GM21367 (cell line): ENCODE results near the gene CENPP.
"Not testable (repeated sequence)": the region's sequence is repeated elsewhere in the genome, so short reads cannot be mapped to it uniquely, and the experiment has no call there.

Experiments
- ATAC-seq: cut with Tn5 transposase; IDR thresholded peaks from one replicate; pipeline ENCODE4 v1.9.1; 2021; ENCODE audit not compliant: unreplicated experiment

CENPP gene

GRCh38 chr9:92377876-92378275, 52.1 kb downstream of the CENPP start:
- ATAC-seq = no peak

GRCh38 chr9:92378865-92379560, 53.3 kb downstream of the CENPP start:
- ATAC-seq = no peak

- no peak for ATAC-seq
Observed at GRCh38 chr9:92380603-92381002, 54.9 kb downstream of the CENPP start.

- ATAC-seq = no peak
Observed at GRCh38 chr9:92381775-92382174, 56.0 kb downstream of the CENPP start.

GRCh38 chr9:92384375-92384774, 58.6 kb downstream of the CENPP start:
- no peak for ATAC-seq

GRCh38 chr9:92385001-92385400, 59.2 kb downstream of the CENPP start:
- no peak for ATAC-seq

GRCh38 chr9:92385477-92385876, 59.7 kb downstream of the CENPP start:
- no peak for ATAC-seq

GRCh38 chr9:92385953-92386352, 60.2 kb downstream of the CENPP start:
- ATAC-seq = no peak

GRCh38 chr9:92392690-92393089, 66.9 kb downstream of the CENPP start:
- ATAC-seq = no peak

- no peak for ATAC-seq
Observed at GRCh38 chr9:92393686-92394085, 67.9 kb downstream of the CENPP start.

- no peak for ATAC-seq
Observed at GRCh38 chr9:92395617-92396016, 69.9 kb downstream of the CENPP start.

- ATAC-seq = no peak
Observed at GRCh38 chr9:92397853-92398252, 72.1 kb downstream of the CENPP start.

- no peak for ATAC-seq
Observed at GRCh38 chr9:92402360-92402759, 76.6 kb downstream of the CENPP start.

GRCh38 chr9:92402826-92403745, 77.3 kb downstream of the CENPP start:
- no peak for ATAC-seq

- ATAC-seq = no peak
Observed at GRCh38 chr9:92404042-92404836, 78.5 kb downstream of the CENPP start, which contains the start of gene OGN. TSS of gene OGN (minus strand) at chr9:92404578. CDS start at chr9:92403407, 1,171 bp downstream.

- no peak for ATAC-seq
Observed at GRCh38 chr9:92405818-92406217, 80.1 kb downstream of the CENPP start.

GRCh38 chr9:92406477-92406876, 80.7 kb downstream of the CENPP start:
- ATAC-seq = no peak

GRCh38 chr9:92407818-92408217, 82.1 kb downstream of the CENPP start:
- ATAC-seq = no peak

GRCh38 chr9:92408747-92409478, 83.2 kb downstream of the CENPP start:
- no peak for ATAC-seq

- ATAC-seq = not testable (repeated sequence)
Observed at GRCh38 chr9:92411157-92411556, 85.4 kb downstream of the CENPP start.

GRCh38 chr9:92414566-92414965, 88.8 kb downstream of the CENPP start:
- ATAC-seq = no peak
